Stimulated activated CD4-positive, alpha-beta T cell treated with anti-CD3 and anti-CD28 coated beads, Interleukin-12 subunit alpha, Interleukin-12 subunit beta, amount 100 ng/mL, for 24 hours (primary cell): ENCODE results near the gene ATP13A1.

Experiments
- DNase-seq, 2 experiments: peaks; one replicate each; pipeline ENCODE4 v3.0.0-alpha.2; 2020; ENCODE audit warnings: low read depth in 2 of 2

ATP13A1 gene

DNA sequence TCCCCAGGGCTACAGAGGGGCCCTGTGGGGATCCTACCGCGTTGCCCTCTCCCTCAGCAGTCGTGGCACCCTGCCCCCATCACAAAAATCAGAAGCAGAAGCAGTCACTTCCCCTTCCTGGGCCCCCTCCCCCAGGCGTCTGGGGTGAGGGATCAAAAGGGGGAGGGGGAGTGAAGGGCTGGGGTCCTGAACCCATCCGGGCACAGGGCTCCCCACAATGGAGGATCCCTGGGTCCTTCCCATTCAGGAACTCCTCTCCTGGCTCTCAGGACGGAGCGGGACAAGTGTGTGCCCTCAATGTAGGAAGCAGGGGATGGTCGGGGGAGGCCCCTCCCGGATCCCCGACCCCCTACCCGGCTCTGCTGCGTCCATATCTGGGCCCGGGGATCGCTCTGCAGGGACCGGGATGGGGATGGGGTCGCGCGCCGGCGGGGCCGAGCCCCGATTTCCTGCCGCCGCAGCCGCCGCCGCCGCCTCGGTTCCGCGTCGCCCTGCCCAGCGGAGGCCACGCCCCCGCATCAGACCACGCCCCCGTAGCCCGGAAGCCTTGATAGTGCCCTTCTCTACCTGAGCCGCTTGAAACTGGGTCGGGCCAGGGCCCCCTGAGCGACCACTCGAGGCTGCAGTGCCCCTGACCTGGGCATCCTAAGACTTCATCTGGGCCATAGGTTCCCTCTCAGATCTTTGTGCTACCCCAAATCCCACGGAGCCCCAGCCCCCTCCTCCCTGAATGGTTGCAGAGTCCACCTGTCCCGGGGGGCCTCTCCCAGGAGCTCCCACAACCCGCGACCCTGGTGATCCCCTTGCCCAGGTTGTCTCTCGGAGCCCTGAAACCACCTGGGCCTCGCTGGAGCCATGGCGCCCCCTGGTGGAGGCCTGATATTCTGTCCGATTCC, 20.1 kb downstream of the ATP13A1 start, which contains the start of gene GMIP:
Gene GMIP (minus strand): TSS at position 500 of the 896 bp plus-strand sequence. CDS start 128 bp downstream, at position 372.
- peak; percentile 63 to 84 for DNase-seq

DNA sequence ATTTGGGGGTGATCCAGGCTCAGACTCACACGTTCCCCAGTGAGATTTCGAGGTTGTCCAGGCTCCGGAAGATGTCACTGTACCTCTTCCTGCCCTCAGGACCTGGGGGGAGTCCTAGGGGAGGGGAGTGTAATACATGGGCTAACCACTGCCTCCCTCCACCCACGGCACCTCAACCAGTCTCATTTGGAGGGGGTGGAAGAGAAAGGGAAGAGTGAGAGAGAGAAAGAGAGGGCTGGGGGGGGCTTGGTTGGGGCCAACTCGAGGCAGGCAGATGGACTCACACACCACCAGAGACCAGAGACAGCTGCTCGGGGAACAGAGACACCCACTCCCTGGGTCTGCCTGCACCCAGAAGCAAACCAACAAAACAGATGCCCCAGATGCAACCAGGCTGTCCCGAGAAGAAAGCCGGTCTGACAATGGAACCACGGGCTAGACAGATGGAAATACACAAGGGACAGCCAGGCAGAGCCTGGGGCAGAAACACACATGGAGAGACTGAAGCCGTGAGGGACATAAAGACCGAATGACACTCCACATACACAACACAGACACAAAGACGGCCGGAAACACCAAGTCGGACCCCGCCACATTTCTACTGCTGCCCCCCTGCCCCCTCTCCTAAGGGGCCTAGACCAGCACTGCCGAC, 20.8 kb downstream of the ATP13A1 start:
- DNase-seq: peak in 1 of 2 experiments; percentile 47

DNA sequence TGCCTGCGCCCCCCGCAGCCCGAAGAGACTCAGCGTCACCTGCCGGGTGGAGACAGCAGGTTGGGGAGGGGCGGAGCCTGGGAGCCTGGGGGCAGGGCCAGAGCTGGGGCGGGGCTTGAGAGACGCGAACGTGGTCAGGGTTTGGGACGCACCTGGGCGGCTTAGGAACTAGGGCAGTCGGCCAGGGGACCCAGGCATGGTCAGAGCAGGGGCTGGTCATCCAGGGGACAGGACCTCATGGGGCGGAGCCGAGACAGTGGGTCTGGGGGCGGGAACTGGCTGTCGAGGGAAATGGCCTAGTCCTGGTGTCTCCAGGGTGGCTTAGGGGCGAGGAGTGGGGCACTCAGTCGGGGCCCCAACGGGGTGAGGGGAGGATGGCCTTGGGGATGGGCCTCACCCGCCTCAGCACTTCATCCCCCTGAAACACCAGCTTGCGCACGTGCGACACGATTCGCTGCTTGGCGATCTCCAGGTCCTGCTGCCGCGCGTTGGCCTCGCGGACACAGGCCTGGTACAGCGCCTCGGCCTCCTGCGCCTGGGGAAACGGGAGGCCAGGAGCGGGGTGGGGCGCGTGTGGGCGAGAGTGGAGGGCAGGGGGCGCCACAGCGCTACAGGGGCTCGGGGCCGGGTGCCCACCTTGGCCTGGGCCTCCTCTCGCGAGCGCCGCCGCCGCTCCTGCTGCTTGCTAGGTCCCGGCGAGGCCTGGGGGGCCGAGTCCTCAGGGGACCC, 25.8 kb downstream of the ATP13A1 start:
- DNase-seq: no peak

GRCh38 chr19:19637186-19637522, 26.3 kb downstream of the ATP13A1 start:
- no peak for DNase-seq

DNA sequence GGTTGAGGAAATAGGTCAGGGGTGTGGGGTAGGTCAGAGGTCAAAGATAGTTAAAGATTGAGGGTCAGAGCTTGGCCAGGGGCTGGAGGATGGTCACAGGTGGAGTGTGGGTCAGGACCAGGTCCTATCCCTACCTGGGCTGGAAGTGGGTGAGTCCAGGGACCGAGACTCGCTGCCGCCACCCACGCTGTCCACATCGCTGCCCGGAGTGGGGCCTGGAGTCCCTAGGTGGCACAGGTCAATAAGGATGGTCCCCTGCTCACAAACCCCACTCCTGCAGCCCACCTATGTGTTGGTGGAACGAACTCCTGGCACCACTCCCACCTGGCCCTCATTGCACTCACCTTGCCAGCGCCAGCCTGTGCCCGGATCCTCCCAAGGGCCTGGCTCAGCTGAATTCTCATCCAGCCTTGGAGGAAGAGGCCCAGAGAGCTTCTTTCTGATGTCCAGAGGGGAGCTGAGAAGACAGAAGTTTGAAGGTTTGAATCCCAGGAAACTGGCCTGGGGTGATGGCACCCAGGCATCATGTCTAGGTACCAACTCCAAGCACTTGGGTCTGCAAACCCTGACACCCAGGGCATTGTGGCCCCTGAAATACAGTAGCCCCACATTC, 26.8 kb downstream of the ATP13A1 start:
- no peak for DNase-seq

- no peak for DNase-seq
Observed at GRCh38 chr19:19635313-19635702, 28.2 kb downstream of the ATP13A1 start.

- no peak for DNase-seq
Observed at GRCh38 chr19:19634516-19635312, 28.8 kb downstream of the ATP13A1 start.

- DNase-seq: no peak
Observed at GRCh38 chr19:19633711-19634515, 29.6 kb downstream of the ATP13A1 start.

GRCh38 chr19:19632661-19633060, 30.8 kb downstream of the ATP13A1 start:
- no peak for DNase-seq

DNA sequence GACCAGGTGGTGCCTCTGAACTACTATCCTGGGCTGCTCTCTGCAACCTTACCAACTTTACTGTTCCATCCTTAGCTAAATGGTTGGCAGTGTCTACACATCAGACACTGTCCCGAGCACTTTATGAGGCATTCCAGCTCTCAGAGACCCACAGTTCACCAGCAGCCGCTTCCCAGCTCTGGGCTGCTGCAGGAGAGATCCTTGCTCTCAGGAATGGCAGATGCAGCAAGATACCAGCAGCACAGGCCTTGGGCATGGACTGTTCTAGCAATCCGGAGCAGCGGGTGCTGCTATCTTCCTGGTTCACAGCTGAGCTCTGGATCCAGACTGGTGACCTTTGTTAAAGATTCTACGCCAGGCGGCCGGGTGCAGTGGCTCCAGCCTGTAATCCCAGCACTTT, 32.1 kb downstream of the ATP13A1 start:
- DNase-seq: no peak

DNA sequence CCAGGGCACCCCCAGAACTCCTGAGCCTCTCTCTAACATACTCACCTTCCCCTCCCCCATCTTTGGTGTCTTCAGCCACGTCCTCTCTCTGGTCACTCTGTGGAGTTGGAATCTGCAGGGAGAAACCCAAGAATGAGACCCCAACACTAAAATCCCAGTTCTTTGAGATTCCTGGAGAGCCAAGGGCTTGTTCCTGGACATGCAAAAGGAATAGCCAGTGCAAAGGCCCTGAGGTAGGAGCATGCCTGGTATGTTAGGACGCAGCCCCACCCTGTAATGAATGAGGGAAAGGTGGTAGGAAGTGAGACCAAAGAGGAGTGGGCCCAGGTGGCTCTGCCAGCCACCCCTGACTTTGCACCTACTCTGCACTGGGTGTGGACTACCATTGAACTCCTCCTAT, 33.0 kb downstream of the ATP13A1 start:
- no peak for DNase-seq

GRCh38 chr19:19630062-19630414, 33.4 kb downstream of the ATP13A1 start:
- DNase-seq: no peak

DNA sequence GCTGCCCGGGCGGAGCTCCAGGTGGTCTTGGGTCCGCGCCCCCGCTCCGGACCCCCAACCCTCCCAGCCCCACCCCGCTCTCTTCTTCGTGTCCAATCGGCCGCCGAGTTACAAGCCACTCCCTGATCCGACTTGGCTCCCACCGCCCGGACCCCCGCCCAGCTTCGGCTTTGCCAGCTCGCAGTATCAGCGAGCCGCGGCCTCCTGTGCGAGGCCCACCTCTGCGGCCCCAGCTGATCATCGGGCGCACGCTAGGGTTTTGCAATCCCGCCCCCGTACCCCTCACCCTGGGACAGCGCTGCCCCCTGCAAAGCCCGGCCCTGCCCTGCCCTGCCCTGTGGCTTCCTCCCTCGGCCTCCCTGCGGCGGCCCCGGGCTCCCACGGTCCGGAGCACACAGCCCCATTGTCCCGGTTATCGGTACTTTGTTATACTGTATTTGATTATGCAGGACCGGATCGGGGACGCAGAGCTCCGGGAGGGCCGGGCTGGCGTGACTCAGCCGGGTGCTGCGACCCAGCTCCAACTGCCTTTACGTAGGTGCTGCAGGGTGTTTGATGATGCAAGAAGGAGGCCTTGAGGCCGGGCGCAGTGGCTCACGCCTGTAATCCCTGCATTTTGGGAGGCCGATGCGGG, 34.9 kb downstream of the ATP13A1 start:
- DNase-seq: no peak

- DNase-seq: peak; percentile 28 to 50
Observed at GRCh38 chr19:19627621-19628500, 35.6 kb downstream of the ATP13A1 start, which contains the start of gene LPAR2. LPAR2 (minus strand) TSS chr19:19628220; CDS start chr19:19627275, 945 bp downstream.

- DNase-seq: no peak
Observed at GRCh38 chr19:19626516-19627472, 36.7 kb downstream of the ATP13A1 start.

GRCh38 chr19:19624032-19624570, 39.4 kb downstream of the ATP13A1 start:
- DNase-seq: no peak

DNA sequence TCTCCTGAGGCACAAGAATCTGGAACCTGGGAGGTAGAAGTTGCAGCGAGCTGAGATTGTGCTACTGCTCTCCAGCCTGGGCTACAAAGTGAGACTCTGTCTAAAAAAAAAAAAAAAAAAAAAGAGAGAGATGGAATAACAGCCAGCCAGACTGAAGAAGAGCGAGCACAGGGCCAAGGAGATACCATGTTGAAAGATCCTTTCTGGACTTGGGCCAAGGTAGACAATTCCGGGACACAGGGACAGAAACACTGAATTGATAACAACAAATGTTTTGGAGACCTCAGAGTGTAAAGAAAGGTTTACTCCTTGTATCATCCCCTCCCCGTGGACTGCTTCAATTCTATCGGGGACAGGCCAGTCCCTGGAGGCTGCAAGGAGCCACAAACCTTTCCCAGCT, 40.1 kb downstream of the ATP13A1 start:
- no peak for DNase-seq
